GM12878 (cell line): ENCODE data around the gene ERVFRD-1. TPM values are rescaled to one million over a fixed set of nuclear protein-coding genes. Genes with fewer than 3 reads are reported as not detected.

Experiments
- BCL3 ChIP-seq: IDR thresholded peaks from 2 replicates; pipeline ENCODE4 v1.6.1; 2011; ENCODE audit warnings: borderline replicate concordance, low read depth, mild to moderate bottlenecking, moderate library complexity, low read length; ENCODE audit not compliant: insufficient read depth, poor library complexity, severe bottlenecking
- E2F8 ChIP-seq: fragments of 450-650 bp; IDR thresholded peaks from 2 replicates; pipeline ENCODE4 v1.6.1; 2018; ENCODE audit warnings: mild to moderate bottlenecking, low read depth, moderate library complexity; ENCODE audit not compliant: partially characterized antibody
- HDAC2 ChIP-seq: fragments of 200-600 bp; sonication (generic); IDR thresholded peaks from 2 replicates; pipeline ENCODE4 v1.6.1; 2017
- HDAC6 ChIP-seq: fragments of 200-600 bp; sonication (generic); IDR thresholded peaks from one replicate; pipeline ENCODE4 v1.8.0; 2017; ENCODE audit warnings: antibody characterized with exemption; ENCODE audit not compliant: unreplicated experiment
- IKZF2 ChIP-seq, 2 experiments: fragments of 450-650 bp; IDR thresholded peaks; 2 replicates each; pipeline ENCODE4 v1.6.1; 2017; ENCODE audit warnings: mild to moderate bottlenecking in 2 of 2, moderate library complexity in 2 of 2
- IRF5 ChIP-seq: fragments of 450-650 bp; IDR thresholded peaks from 2 replicates; pipeline ENCODE4 v1.6.1; 2017; ENCODE audit warnings: borderline replicate concordance
- MEF2A ChIP-seq: IDR thresholded peaks from 2 replicates; pipeline ENCODE4 v1.6.1; 2011; ENCODE audit warnings: low read depth, mild to moderate bottlenecking, low read length, moderate library complexity; ENCODE audit not compliant: insufficient read depth
- MTA2 ChIP-seq: fragments of 450-650 bp; IDR thresholded peaks from 2 replicates; pipeline ENCODE4 v1.6.1; 2016; ENCODE audit warnings: low read depth, mild to moderate bottlenecking, moderate library complexity
- NFYA ChIP-seq: IDR thresholded peaks from 2 replicates; pipeline ENCODE4 v1.6.1; 2011; ENCODE audit warnings: low read depth, mild to moderate bottlenecking, low read length, improper control_type of control experiment, borderline replicate concordance
- PKNOX1 ChIP-seq: fragments of 450-650 bp; IDR thresholded peaks from 2 replicates; pipeline ENCODE4 v1.6.1; 2016; ENCODE audit warnings: mild to moderate bottlenecking
- RELB ChIP-seq: fragments of 450-650 bp; IDR thresholded peaks from 2 replicates; pipeline ENCODE4 v1.6.1; 2017; ENCODE audit warnings: low read depth, mild to moderate bottlenecking, moderate library complexity
- SMAD1 ChIP-seq: fragments of 450-650 bp; IDR thresholded peaks from 2 replicates; pipeline ENCODE4 v1.6.1; 2018; ENCODE audit warnings: mild to moderate bottlenecking, low read depth; ENCODE audit not compliant: partially characterized antibody
- STAT3 ChIP-seq: IDR thresholded peaks from 2 replicates; pipeline ENCODE4 v1.6.1; 2011; ENCODE audit warnings: low read depth, low read length, improper control_type of control experiment
- ZNF592 ChIP-seq: fragments of 450-650 bp; IDR thresholded peaks from 2 replicates; pipeline ENCODE4 v1.6.1; 2017; ENCODE audit warnings: mild to moderate bottlenecking, moderate library complexity
- ZNF622 ChIP-seq: fragments of 450-650 bp; IDR thresholded peaks from 2 replicates; pipeline ENCODE4 v1.6.1; 2017; ENCODE audit warnings: mild to moderate bottlenecking, inconsistent platforms
- polyA plus RNA-seq, 11 experiments: library from polyadenylated mRNA; depleted of rRNA in 4 of 11; unstranded in 6 of 11; stranded (reverse) in 5 of 11; fragments of >200 nt; fragmentation: Nextera tagmentation in 4 of 11; fragmentation: Illumina TruSeq in 1 of 11; extraction: Ambion mirVana in 4 of 11; extraction: Trizol in 1 of 11; gene quantifications; 1 replicate in 1 of 11; 2 replicates in 10 of 11; pipeline versions ENCODE4 v1.2.1 to v1.2.3, GENCODE V29; 2011 to 2016; ENCODE audit warnings: inconsistent platforms in 2 of 11, missing spikeins in 2 of 11, low read depth in 1 of 11
- total RNA-seq, 4 experiments: library from RNA; depleted of rRNA in 3 of 4; stranded (reverse); fragments of >200 nt in 3 of 4; fragmentation: Illumina TruSeq in 1 of 4; extraction: Trizol in 1 of 4; gene quantifications; 2 replicates each; pipeline versions ENCODE4 v1.2.1 to v1.2.3, GENCODE V29; 2013 to 2021

The ERVFRD-1 gene
- total and polyA plus RNA-seq, 10 of the 15 experiments (the other 5 are each of a cell fraction or from before 2014, with no cell fraction given): 0.03 to 0.11 (median 0.07) TPM; not detected in 7

GRCh38 chr6:11139051-11139960 is 27.8 kb upstream of the ERVFRD-1 start (continued):
- TF ChIP-seq RELB (peak; percentile 50; the same call in 1 of the 2 replicates), SMAD1 (no peak), HDAC2 (no peak), PKNOX1 (no peak), HDAC6 (no peak), BCL3 (peak; percentile 55), ZNF622 (no peak), MTA2 (peak; percentile 26; the same call in 1 of the 2 replicates), NFYA (no peak), E2F8 (no peak), IKZF2 (IDR thresholded peaks at IDR 0.05) (peak; percentile 70 to 71), STAT3 (no peak), MEF2A (no peak), IRF5 (no peak), ZNF592 (no peak)
